DMS153 treated with DMSO at 0.1 percent for 48 hours (cell line): ENCODE results near the gene SUCLA2.
A peak's percentile ranks its signal among the peaks of the same experiment; 100 is the strongest.

Source experiments
- DNase-seq: peaks from one replicate; lab custom pipeline; 2025; ENCODE audit not compliant: unreplicated experiment; lab: John Stamatoyannopoulos, UW

Gene SUCLA2

GRCh38 chr13:47904241-47904640, 96.8 kb downstream of the SUCLA2 start:
- no peak for DNase-seq

- DNase-seq: peak; percentile 9
These were observed 97.2 kb downstream of the SUCLA2 start for GRCh38 chr13:47903836-47904235.

- DNase-seq: no peak
These were observed 99.6 kb downstream of the SUCLA2 start for GRCh38 chr13:47901441-47901840.

GRCh38 chr13:47898080-47898479, 103.0 kb downstream of the SUCLA2 start:
- DNase-seq: no peak

- DNase-seq: no peak
These were observed 103.5 kb downstream of the SUCLA2 start for GRCh38 chr13:47897411-47898050.

- no peak for DNase-seq
These were observed 104.5 kb downstream of the SUCLA2 start for GRCh38 chr13:47896546-47896945.

- no peak for DNase-seq
These were observed 105.0 kb downstream of the SUCLA2 start for GRCh38 chr13:47896111-47896510.

- DNase-seq: no peak
These were observed 107.5 kb downstream of the SUCLA2 start for GRCh38 chr13:47893527-47893926.
